B cell (primary cell): ENCODE results near the gene COX6A2.

Experiments used
- EZH2 ChIP-seq: IDR thresholded peaks from 2 replicates; pipeline ENCODE4 v1.6.1; 2012; ENCODE audit warnings: borderline replicate concordance, low read depth, mild to moderate bottlenecking, moderate library complexity, low read length; ENCODE audit not compliant: insufficient read depth, poor library complexity, severe bottlenecking
- TF ChIP-seq, protein P1 (sequence below): fragments of 200-600 bp; IDR thresholded peaks from one replicate; pipeline ENCODE4 v1.8.0; 2022; ENCODE audit warnings: antibody characterized with exemption, mild to moderate bottlenecking

DNA sequence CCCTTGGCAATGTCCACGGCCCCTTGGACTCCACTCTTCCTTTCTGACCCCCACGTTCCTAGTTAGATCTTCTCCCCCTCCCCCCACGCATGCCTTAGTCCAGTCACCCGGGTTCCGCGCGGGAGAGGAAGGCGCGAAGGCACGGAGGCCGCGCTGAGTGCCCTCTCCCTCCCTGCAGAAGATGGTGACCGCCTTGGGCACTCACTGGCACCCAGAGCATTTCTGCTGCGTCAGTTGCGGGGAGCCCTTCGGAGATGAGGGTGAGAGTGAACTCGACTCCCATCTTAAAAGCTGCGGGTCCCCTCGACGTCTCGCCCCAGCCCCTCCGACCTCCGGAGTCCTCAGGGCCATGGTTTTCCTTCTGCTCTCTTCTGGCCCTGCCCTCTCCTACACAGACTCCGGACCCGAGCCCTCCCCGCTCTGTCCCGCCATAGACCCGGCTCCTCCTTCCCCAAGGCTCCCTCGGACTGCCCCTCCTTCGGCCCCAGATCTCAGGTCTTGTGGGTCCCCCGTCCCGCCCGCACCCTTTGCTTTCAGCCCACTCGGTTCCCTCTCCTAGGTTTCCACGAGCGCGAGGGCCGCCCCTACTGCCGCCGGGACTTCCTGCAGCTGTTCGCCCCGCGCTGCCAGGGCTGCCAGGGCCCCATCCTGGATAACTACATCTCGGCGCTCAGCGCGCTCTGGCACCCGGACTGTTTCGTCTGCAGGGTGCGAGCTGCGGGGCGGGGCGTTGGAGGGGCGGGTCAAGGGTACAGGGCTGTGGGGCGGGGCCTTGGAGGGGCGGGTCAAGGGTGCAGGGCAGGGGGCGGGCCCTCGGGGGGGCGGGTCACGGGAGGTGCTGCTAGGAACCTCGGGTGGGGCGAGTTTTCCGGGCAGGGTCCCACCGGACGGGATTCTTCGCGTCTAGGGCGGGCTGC is 48.4 kb upstream of the COX6A2 start:
- TF ChIP-seq, protein P1, sequence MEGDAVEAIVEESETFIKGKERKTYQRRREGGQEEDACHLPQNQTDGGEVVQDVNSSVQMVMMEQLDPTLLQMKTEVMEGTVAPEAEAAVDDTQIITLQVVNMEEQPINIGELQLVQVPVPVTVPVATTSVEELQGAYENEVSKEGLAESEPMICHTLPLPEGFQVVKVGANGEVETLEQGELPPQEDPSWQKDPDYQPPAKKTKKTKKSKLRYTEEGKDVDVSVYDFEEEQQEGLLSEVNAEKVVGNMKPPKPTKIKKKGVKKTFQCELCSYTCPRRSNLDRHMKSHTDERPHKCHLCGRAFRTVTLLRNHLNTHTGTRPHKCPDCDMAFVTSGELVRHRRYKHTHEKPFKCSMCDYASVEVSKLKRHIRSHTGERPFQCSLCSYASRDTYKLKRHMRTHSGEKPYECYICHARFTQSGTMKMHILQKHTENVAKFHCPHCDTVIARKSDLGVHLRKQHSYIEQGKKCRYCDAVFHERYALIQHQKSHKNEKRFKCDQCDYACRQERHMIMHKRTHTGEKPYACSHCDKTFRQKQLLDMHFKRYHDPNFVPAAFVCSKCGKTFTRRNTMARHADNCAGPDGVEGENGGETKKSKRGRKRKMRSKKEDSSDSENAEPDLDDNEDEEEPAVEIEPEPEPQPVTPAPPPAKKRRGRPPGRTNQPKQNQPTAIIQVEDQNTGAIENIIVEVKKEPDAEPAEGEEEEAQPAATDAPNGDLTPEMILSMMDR: no peak
- no peak for TF ChIP-seq EZH2
